Right lobe of liver (tissue), 6 donors: ENCODE results near the gene CCDC178. TPM values are rescaled to one million over a fixed set of nuclear protein-coding genes. Genes with fewer than 3 reads are reported as not detected.

Experiments used
- ATAC-seq, 4 donors: fragments of 200-7000 bp; cut with Tn5 transposase; one replicate each; pipeline ENCODE4 v1.9.1; 2020; ENCODE audit warnings: mild to moderate bottlenecking in 4 of 4, moderate library complexity in 4 of 4
- DNase-seq, 3 donors: peaks; one replicate each; pipeline ENCODE4 v3.0.0-alpha.2; 2020
- H3K27ac ChIP-seq, 3 donors: fragments of 200-600 bp; one replicate each; pipeline ENCODE4 v1.8.0; 2022
- H3K27me3 ChIP-seq, 2 donors: fragments of 200-600 bp; one replicate each; pipeline ENCODE4 v1.8.0; 2022
- H3K36me3 ChIP-seq, 4 donors: fragments of 200-600 bp; sonication (generic) in 1 of 4; one replicate each; pipeline versions ENCODE4 v1.5.1 to v1.8.0; 2017 to 2022; ENCODE audit warnings: control low read depth in 1 of 4
- H3K4me1 ChIP-seq, 4 donors: fragments of 200-600 bp; sonication (generic) in 1 of 4; one replicate each; pipeline versions ENCODE4 v1.5.1 to v1.8.0; 2017 to 2022; ENCODE audit warnings: control low read depth in 1 of 4
- H3K4me3 ChIP-seq, 3 donors: fragments of 200-600 bp; one replicate each; pipeline ENCODE4 v1.8.0; 2022
- H3K9me3 ChIP-seq, 4 donors: fragments of 200-600 bp; sonication (generic) in 1 of 4; one replicate each; pipeline versions ENCODE4 v1.5.1 to v1.8.0; 2017 to 2022; ENCODE audit warnings: control low read depth in 1 of 4
- POLR2A ChIP-seq: fragments of 450-650 bp; IDR thresholded peaks from one replicate; pipeline ENCODE4 v1.6.1; 2017; ENCODE audit warnings: antibody characterized with exemption, mild to moderate bottlenecking
- WGBS: methylation state at CpG from one replicate; pipeline ENCODE4 v1.1.6; 2018; ENCODE audit warnings: low coverage, low lambda C conversion rate; ENCODE audit not compliant: insufficient coverage; ENCODE audit errors: missing lambda C conversion rate; 5-methylcytosine and 5-hydroxymethylcytosine counted together
- intact Hi-C, 2 donors: fragments of 100-400 bp; cut with DNase I; formaldehyde crosslinking; loops; one replicate each; pipeline versions ENCODE4 v1.11.2 to v1.14.1; 2022
- total RNA-seq, 6 experiments: library from RNA; depleted of rRNA in 2 of 6; stranded (reverse); fragments of >200 nt in 2 of 6; fragmentation: NEBNext Ultra II Directional in 3 of 6; extraction: Animal tissue kit (Norgen Biotek cat#: 25700) in 3 of 6; gene quantifications; one replicate each; pipeline versions ENCODE4 v1.1.0 to v1.2.4, GENCODE V29; 2016 to 2023
- TF ChIP-seq, protein P1 (sequence below), 4 donors: fragments of 200-600 bp in 3 of 4; fragments of 450-650 bp in 1 of 4; IDR thresholded peaks; one replicate each; pipeline versions ENCODE4 v1.5.1 to v1.8.0; 2016 to 2022; ENCODE audit warnings: antibody characterized with exemption in 4 of 4, mild to moderate bottlenecking in 2 of 4
- donor health status: DM: no; HTN: yes; CAD: no.
- donor health status: DM: no; HTN: no; CAD: no.
- donor health status: DM: no; HTN: no; CAD: no.
- donor health status: DM: no; HTN: yes; CAD: no.
- donor health status: DM: no; HTN: yes; CAD: no.

The CCDC178 gene
- total RNA-seq, 6 experiments from 2014 or later: not detected

- Histone ChIP-seq H3K27ac (no peak overlapping the region), H3K27me3 (no peaks in the 10 kb centered on the region), H3K4me3 (no peak overlapping the region), H3K9me3 (no peaks in the 10 kb centered on the region), H3K4me1 (no peaks in the 10 kb centered on the region), H3K36me3 (no peaks in the 10 kb centered on the region)
- intact Hi-C loops: no loop called here
- TF ChIP-seq POLR2A: no peak
- TF ChIP-seq, protein P1, sequence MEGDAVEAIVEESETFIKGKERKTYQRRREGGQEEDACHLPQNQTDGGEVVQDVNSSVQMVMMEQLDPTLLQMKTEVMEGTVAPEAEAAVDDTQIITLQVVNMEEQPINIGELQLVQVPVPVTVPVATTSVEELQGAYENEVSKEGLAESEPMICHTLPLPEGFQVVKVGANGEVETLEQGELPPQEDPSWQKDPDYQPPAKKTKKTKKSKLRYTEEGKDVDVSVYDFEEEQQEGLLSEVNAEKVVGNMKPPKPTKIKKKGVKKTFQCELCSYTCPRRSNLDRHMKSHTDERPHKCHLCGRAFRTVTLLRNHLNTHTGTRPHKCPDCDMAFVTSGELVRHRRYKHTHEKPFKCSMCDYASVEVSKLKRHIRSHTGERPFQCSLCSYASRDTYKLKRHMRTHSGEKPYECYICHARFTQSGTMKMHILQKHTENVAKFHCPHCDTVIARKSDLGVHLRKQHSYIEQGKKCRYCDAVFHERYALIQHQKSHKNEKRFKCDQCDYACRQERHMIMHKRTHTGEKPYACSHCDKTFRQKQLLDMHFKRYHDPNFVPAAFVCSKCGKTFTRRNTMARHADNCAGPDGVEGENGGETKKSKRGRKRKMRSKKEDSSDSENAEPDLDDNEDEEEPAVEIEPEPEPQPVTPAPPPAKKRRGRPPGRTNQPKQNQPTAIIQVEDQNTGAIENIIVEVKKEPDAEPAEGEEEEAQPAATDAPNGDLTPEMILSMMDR (IDR thresholded peaks at IDR 0.05): no peak
- 71% methylated on average over 2 of the region's 2 CpGs for WGBS
- ATAC-seq (no peak), DNase-seq (no peak)
Measured at GRCh38 chr18:33317640-33318039, 122.9 kb downstream of the CCDC178 start.

GRCh38 chr18:33316146-33316587 is 124.4 kb downstream of the CCDC178 start:
- WGBS: no CpG with 5 or more reads among the region's 33 CpGs
- DNase-seq (no peak), ATAC-seq (no peak)
- TF ChIP-seq POLR2A: no peak
- TF ChIP-seq, protein P1 (IDR thresholded peaks at IDR 0.05): no peak
- intact Hi-C loops: no loop called here
- Histone ChIP-seq H3K36me3 (no peaks in the 10 kb centered on the region), H3K4me1 (no peaks in the 10 kb centered on the region), H3K4me3 (no peak overlapping the region), H3K9me3 (no peaks in the 10 kb centered on the region), H3K27ac (no peak overlapping the region), H3K27me3 (no peaks in the 10 kb centered on the region)

- Histone ChIP-seq H3K9me3 (no peaks in the 10 kb centered on the region), H3K4me1 (no peaks in the 10 kb centered on the region), H3K36me3 (no peaks in the 10 kb centered on the region), H3K4me3 (no peak overlapping the region), H3K27ac (no peak overlapping the region), H3K27me3 (no peaks in the 10 kb centered on the region)
- intact Hi-C loops: no loop called here
- no peak for DNase-seq
- TF ChIP-seq, protein P1 (IDR thresholded peaks at IDR 0.05): no peak
- no peak for TF ChIP-seq POLR2A
- 54% methylated on average over 1 of the region's 1 CpG for WGBS
- ATAC-seq: no peak
Measured at GRCh38 chr18:33307520-33307919, 133.0 kb downstream of the CCDC178 start.

GRCh38 chr18:33304277-33304676 is 136.2 kb downstream of the CCDC178 start:
- no peaks in the 10 kb centered on the region for H3K27me3 ChIP-seq
- intact Hi-C loops: no loop called here
- H3K4me1 ChIP-seq: no peaks in the 10 kb centered on the region
- H3K36me3 ChIP-seq: no peaks in the 10 kb centered on the region
- WGBS: 36% methylated on average over 3 of the region's 3 CpGs
- H3K9me3 ChIP-seq: no peaks in the 10 kb centered on the region
- ATAC-seq (no peak), DNase-seq (no peak)
- H3K4me3 ChIP-seq: no peak overlapping the region
- TF ChIP-seq, protein P1 (IDR thresholded peaks at IDR 0.05): no peak
- TF ChIP-seq POLR2A: no peak
- H3K27ac ChIP-seq: no peak overlapping the region

GRCh38 chr18:33291539-33291938 is 149.0 kb downstream of the CCDC178 start:
- ATAC-seq (no peak), DNase-seq (no peak)
- Histone ChIP-seq H3K9me3 (no peaks in the 10 kb centered on the region), H3K27ac (no peak overlapping the region), H3K36me3 (no peaks in the 10 kb centered on the region), H3K4me3 (no peak overlapping the region), H3K4me1 (no peaks in the 10 kb centered on the region), H3K27me3 (no peaks in the 10 kb centered on the region)
- TF ChIP-seq, protein P1 (IDR thresholded peaks at IDR 0.05): no peak
- no peak for TF ChIP-seq POLR2A
- intact Hi-C loops: no loop called here
- WGBS: 50% methylated on average over 1 of the region's 1 CpG
